Esophagus muscularis mucosa (tissue), 4 donors: Measurements from ENCODE around the gene SLC16A12. TPM values are rescaled to one million over a fixed set of nuclear protein-coding genes. Genes with fewer than 3 reads are reported as not detected.
"Not testable (repeated sequence)": the region's sequence is repeated elsewhere in the genome, so short reads cannot be mapped to it uniquely, and the experiment has no call there.

Source experiments
- DNase-seq: peaks from one replicate; pipeline ENCODE4 v3.0.0-alpha.2; 2017; ENCODE audit errors: extremely low spot score
- H3K27ac ChIP-seq, 4 donors: fragments of 200-600 bp; sonication (generic); replicated peaks in 1 of 4; 1 replicate in 3 of 4; 2 replicates in 1 of 4; pipeline ENCODE4 v1.5.1; 2016 to 2019; ENCODE audit warnings: mild to moderate bottlenecking in 1 of 4
- H3K27me3 ChIP-seq, 4 donors: fragments of 200-600 bp; sonication (generic); one replicate each; pipeline versions ENCODE4 v1.5.1 to v1.6.0; 2016 to 2019
- H3K36me3 ChIP-seq, 4 donors: fragments of 200-600 bp; sonication (generic); one replicate each; pipeline ENCODE4 v1.5.1; 2016 to 2019
- H3K4me1 ChIP-seq, 4 donors: fragments of 200-600 bp; sonication (generic); one replicate each; pipeline ENCODE4 v1.5.1; 2016 to 2019
- H3K4me3 ChIP-seq, 4 donors: fragments of 200-600 bp; sonication (generic); 1 replicate in 2 of 4; 2 replicates in 2 of 4; pipeline ENCODE4 v1.5.1; 2016 to 2019; ENCODE audit warnings: mild to moderate bottlenecking in 4 of 4, moderate library complexity in 1 of 4
- H3K9me3 ChIP-seq, 4 donors: fragments of 200-600 bp; sonication (generic); 1 replicate in 3 of 4; 2 replicates in 1 of 4; pipeline ENCODE4 v1.5.1; 2016 to 2019
- EP300 ChIP-seq: sonication (generic); formaldehyde crosslinking; IDR thresholded peaks from one replicate; pipeline ENCODE4 v1.6.1; 2017; ENCODE audit warnings: antibody characterized with exemption
- POLR2A ChIP-seq: fragments of 450-650 bp; IDR thresholded peaks from one replicate; pipeline ENCODE4 v1.6.1; 2017; ENCODE audit warnings: antibody characterized with exemption, moderate library complexity, mild to moderate bottlenecking, low read depth
- POLR2AphosphoS5 ChIP-seq, 2 donors: sonication (generic); formaldehyde crosslinking; IDR thresholded peaks; one replicate each; pipeline ENCODE4 v1.6.1; 2017; ENCODE audit warnings: antibody characterized with exemption in 2 of 2
- WGBS: methylation state at CpG from one replicate; pipeline ENCODE4 v1.1.5; 2018; 5-methylcytosine and 5-hydroxymethylcytosine counted together
- intact Hi-C: fragments of 100-400 bp; cut with DNase I; formaldehyde crosslinking; loops from one replicate; pipeline ENCODE4 v1.15.1; 2023
- total RNA-seq, 4 donors: library from RNA; depleted of rRNA; stranded (reverse); fragments of >200 nt; gene quantifications; one replicate each; pipeline versions ENCODE4 v1.1.0 to v1.2.1, GENCODE V29; 2016
- TF ChIP-seq, protein P1 (sequence below), 3 experiments: fragments of 200-600 bp in 2 of 3; fragments of 450-650 bp in 1 of 3; sonication (generic) in 2 of 3; IDR thresholded peaks; one replicate each; pipeline ENCODE4 v1.5.1; 2017 to 2019; ENCODE audit warnings: antibody characterized with exemption in 3 of 3, mild to moderate bottlenecking in 2 of 3, moderate library complexity in 1 of 3

SLC16A12 gene
- total RNA-seq, 4 donors from 2014 or later, result 0.83 to 2.2 (median 1.9) TPM

- no peak for DNase-seq
- no peaks in the 10 kb centered on the region for H3K27me3 ChIP-seq
- peak overlapping the region in 2 of 4 donors; percentile 3 to 41 for H3K27ac ChIP-seq
- WGBS, result 78% methylated on average over 1 of the region's 1 CpG
- peaks cover 0 to 14% (median 7%) of the 10 kb centered on the region in 4 donors for H3K4me1 ChIP-seq
- H3K9me3 ChIP-seq, result no peaks in the 10 kb centered on the region
- intact Hi-C loops, result no loop called here
- TF ChIP-seq POLR2AphosphoS5 (IDR thresholded peaks at IDR 0.05) (no peak), EP300 (no peak), POLR2A (no peak)
- TF ChIP-seq, protein P1, sequence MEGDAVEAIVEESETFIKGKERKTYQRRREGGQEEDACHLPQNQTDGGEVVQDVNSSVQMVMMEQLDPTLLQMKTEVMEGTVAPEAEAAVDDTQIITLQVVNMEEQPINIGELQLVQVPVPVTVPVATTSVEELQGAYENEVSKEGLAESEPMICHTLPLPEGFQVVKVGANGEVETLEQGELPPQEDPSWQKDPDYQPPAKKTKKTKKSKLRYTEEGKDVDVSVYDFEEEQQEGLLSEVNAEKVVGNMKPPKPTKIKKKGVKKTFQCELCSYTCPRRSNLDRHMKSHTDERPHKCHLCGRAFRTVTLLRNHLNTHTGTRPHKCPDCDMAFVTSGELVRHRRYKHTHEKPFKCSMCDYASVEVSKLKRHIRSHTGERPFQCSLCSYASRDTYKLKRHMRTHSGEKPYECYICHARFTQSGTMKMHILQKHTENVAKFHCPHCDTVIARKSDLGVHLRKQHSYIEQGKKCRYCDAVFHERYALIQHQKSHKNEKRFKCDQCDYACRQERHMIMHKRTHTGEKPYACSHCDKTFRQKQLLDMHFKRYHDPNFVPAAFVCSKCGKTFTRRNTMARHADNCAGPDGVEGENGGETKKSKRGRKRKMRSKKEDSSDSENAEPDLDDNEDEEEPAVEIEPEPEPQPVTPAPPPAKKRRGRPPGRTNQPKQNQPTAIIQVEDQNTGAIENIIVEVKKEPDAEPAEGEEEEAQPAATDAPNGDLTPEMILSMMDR (IDR thresholded peaks at IDR 0.05), result no peak
- no peak overlapping the region for H3K4me3 ChIP-seq
- no peaks in the 10 kb centered on the region for H3K36me3 ChIP-seq
Observed at GRCh38 chr10:89458784-89459183, 76.6 kb downstream of the SLC16A12 start.

GRCh38 chr10:89458291-89458690, 77.1 kb downstream of the SLC16A12 start:
- Histone ChIP-seq H3K27ac (peak overlapping the region in 2 of 4 donors; percentile 3 to 41), H3K9me3 (no peaks in the 10 kb centered on the region), H3K36me3 (no peaks in the 10 kb centered on the region), H3K4me3 (no peak overlapping the region), H3K4me1 (peaks cover 0 to 14% (median 7%) of the 10 kb centered on the region in 4 donors), H3K27me3 (no peaks in the 10 kb centered on the region)
- intact Hi-C loops, result no loop called here
- DNase-seq, result no peak
- TF ChIP-seq POLR2A (no peak), EP300 (no peak), POLR2AphosphoS5 (IDR thresholded peaks at IDR 0.05) (no peak)
- TF ChIP-seq, protein P1 (IDR thresholded peaks at IDR 0.05), result no peak
- 51% methylated on average over 3 of the region's 3 CpGs for WGBS

GRCh38 chr10:89454561-89455347, 80.6 kb downstream of the SLC16A12 start:
- H3K27me3 ChIP-seq, result no peaks in the 10 kb centered on the region
- H3K4me3 ChIP-seq, result no peak overlapping the region
- 76% methylated on average over 1 of the region's 1 CpG for WGBS
- H3K4me1 ChIP-seq, result peaks cover 0 to 14% (median 7%) of the 10 kb centered on the region in 4 donors
- H3K27ac ChIP-seq, result no peak overlapping the region
- no peak for DNase-seq
- TF ChIP-seq POLR2AphosphoS5 (IDR thresholded peaks at IDR 0.05) (no peak), POLR2A (no peak), EP300 (no peak)
- TF ChIP-seq, protein P1 (IDR thresholded peaks at IDR 0.05), result no peak
- no peaks in the 10 kb centered on the region for H3K9me3 ChIP-seq
- intact Hi-C loops, result no loop called here
- H3K36me3 ChIP-seq, result no peaks in the 10 kb centered on the region

GRCh38 chr10:89452193-89452592, 83.2 kb downstream of the SLC16A12 start:
- no peak overlapping the region for H3K27ac ChIP-seq
- no peak for DNase-seq
- H3K4me1 ChIP-seq, result no peaks in the 10 kb centered on the region
- H3K27me3 ChIP-seq, result no peaks in the 10 kb centered on the region
- no peaks in the 10 kb centered on the region for H3K36me3 ChIP-seq
- 79% methylated on average over 1 of the region's 1 CpG for WGBS
- no peak for TF ChIP-seq POLR2A
- TF ChIP-seq, protein P1 (IDR thresholded peaks at IDR 0.05), result no peak
- no peak for TF ChIP-seq EP300
- TF ChIP-seq POLR2AphosphoS5 (IDR thresholded peaks at IDR 0.05), result no peak
- no peak overlapping the region for H3K4me3 ChIP-seq
- no peaks in the 10 kb centered on the region for H3K9me3 ChIP-seq
- intact Hi-C loops, result no loop called here

DNA sequence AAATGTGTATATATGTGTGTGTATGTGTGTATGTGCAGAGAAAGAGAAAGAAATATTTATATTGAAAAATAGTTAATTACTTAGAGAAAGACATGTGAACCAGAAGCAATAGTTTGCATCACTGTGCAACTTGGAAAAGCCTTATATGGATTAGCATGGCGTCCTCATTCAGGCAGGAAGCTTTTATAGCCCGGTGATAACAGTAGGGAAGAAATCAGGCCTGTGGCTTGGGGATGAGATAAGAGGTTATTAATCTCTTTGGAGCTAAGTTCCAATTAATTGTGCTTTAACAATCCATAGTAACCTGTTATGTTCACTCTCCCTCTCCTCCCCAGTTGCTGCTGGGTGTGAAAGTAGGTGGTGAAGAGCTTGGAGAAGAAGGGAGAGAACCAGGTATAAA, 84.5 kb downstream of the SLC16A12 start:
- 89% methylated on average over 2 of the region's 2 CpGs for WGBS
- intact Hi-C loops, result no loop called here
- TF ChIP-seq, protein P1 (IDR thresholded peaks at IDR 0.05), result no peak
- TF ChIP-seq POLR2A, result no peak
- TF ChIP-seq EP300, result no peak
- no peak for TF ChIP-seq POLR2AphosphoS5 (IDR thresholded peaks at IDR 0.05)
- Histone ChIP-seq H3K27me3 (no peaks in the 10 kb centered on the region), H3K4me1 (no peaks in the 10 kb centered on the region), H3K9me3 (no peaks in the 10 kb centered on the region), H3K36me3 (no peaks in the 10 kb centered on the region), H3K4me3 (no peak overlapping the region), H3K27ac (no peak overlapping the region)
- DNase-seq, result no peak

DNA sequence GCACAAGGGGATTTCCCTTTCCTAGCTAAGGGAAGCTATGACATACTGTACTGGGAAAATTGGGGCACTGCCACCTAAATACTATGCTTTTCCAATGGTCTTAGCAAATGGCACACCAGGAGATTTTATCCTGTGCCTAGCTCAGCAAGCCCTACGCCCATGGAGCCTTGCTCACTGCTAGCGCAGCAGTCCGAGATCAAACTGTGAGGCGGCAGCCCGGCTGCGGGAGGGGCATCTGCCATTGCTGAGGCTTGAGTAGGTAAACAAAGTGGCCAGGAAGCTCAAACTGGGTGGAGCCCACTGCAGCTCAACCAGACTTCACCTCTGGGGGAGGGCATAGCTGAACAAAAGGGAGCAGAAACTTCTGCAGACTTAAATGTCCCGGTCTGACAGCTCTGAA, 90.6 kb downstream of the SLC16A12 start:
- H3K4me3 ChIP-seq, H3K36me3 ChIP-seq, H3K27ac ChIP-seq, intact Hi-C loops, H3K4me1 ChIP-seq, H3K9me3 ChIP-seq, DNase-seq, H3K27me3 ChIP-seq: not testable (repeated sequence)
- WGBS, result 100% methylated on average over 1 of the region's 7 CpGs
